ENCODE results near the gene ASIC3. TPM values are rescaled to one million over a fixed set of nuclear protein-coding genes. Genes with fewer than 3 reads are reported as not detected.
"Not testable (repeated sequence)": the region's sequence is repeated elsewhere in the genome, so short reads cannot be mapped to it uniquely, and the experiment has no call there.

Gene ASIC3
- total and polyA plus RNA-seq, 2 of the 8 experiments (the other 6 are each of a cell fraction or from before 2014, with no cell fraction given), result 1.6 to 1.9 TPM

DNA sequence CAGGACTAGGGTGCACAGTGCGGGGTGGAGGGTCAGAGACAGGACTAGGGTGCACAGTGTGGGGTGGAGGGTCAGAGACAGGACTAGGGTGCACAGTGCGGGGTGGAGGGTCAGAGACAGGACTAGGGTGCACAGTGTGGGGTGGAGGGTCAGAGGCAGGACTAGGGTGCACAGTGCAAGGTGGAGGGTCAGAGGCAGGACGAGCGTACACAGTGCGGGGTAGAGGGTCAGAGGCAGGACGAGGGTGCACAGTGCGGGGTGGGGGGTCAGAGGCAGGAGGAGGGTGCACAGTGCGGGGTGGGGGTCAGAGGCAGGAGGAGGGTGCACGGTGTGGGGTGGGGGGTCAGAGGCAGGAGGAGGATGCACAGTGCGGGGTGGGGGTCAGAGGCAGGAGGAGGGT, 4.9 kb upstream of the ASIC3 start:
- H3K79me1 ChIP-seq (ENCODE audit: low read depth, low read length); H4K5ac ChIP-seq (ENCODE audit: insufficient read length, low read depth, low read length); DNase-seq (ENCODE audit: low read depth in 1 of 2, low spot score in 2 of 2); H3K4me2 ChIP-seq (ENCODE audit: insufficient read depth in 1 of 2, low read depth in 2 of 2, low read length in 2 of 2); H3K18ac ChIP-seq (ENCODE audit: extremely low read depth, low read length); H2AK5ac ChIP-seq (ENCODE audit: low read depth, low read length); H3K9me3 ChIP-seq (ENCODE audit: insufficient read depth in 2 of 2, low read depth in 1 of 2, low read length in 1 of 2); H4K8ac ChIP-seq (ENCODE audit: extremely low read depth, insufficient read depth, low read length); FAIRE-seq; H2AFZ ChIP-seq (ENCODE audit: low read length); H3K56ac ChIP-seq (replicated peaks; ENCODE audit: insufficient read length, low read depth, low read length); H4K20me1 ChIP-seq (replicated peaks in 1 of 2; ENCODE audit: control insufficient read depth in 1 of 2, insufficient read depth in 2 of 2, low read length in 2 of 2); H4K91ac ChIP-seq (replicated peaks; ENCODE audit: insufficient read length, low read length); H3K14ac ChIP-seq (ENCODE audit: insufficient read length); H3K4ac ChIP-seq (replicated peaks; ENCODE audit: insufficient read length, low read depth, low read length); H3K36me3 ChIP-seq (ENCODE audit: control insufficient read depth in 2 of 4, insufficient read depth in 4 of 4, low read length in 3 of 4); H2BK120ac ChIP-seq (replicated peaks; ENCODE audit: low read depth, low read length); H3K27me3 ChIP-seq (replicated peaks in 1 of 4; ENCODE audit: control insufficient read depth in 3 of 4, extremely low read depth in 1 of 4, insufficient read depth in 3 of 4, low read length in 3 of 4); H3K27ac ChIP-seq (ENCODE audit: low read depth, low read length); H3K23ac ChIP-seq (ENCODE audit: insufficient read length); H3K79me2 ChIP-seq (ENCODE audit: control insufficient read depth in 1 of 2, insufficient read depth in 2 of 2, low read length in 2 of 2); H2BK15ac ChIP-seq (ENCODE audit: low read length); H3K23me2 ChIP-seq (ENCODE audit: low read depth, low read length); CTCF ChIA-PET (ENCODE audit: partially characterized antibody); H2BK20ac ChIP-seq (ENCODE audit: low read length); H2BK5ac ChIP-seq (ENCODE audit: low read depth, low read length); H3K4me1 ChIP-seq (replicated peaks in 1 of 4; ENCODE audit: control insufficient read depth in 3 of 4, insufficient read depth in 4 of 4, low read length in 3 of 4); H3K9ac ChIP-seq (replicated peaks in 1 of 4; ENCODE audit: extremely low read depth in 1 of 4, low read depth in 3 of 4, low read length in 3 of 4); H3K4me3 ChIP-seq (ENCODE audit: extremely low read depth in 1 of 4, insufficient read depth in 2 of 4, low read depth in 3 of 4, low read length in 4 of 4); H2BK12ac ChIP-seq (ENCODE audit: low read depth, low read length): not testable (repeated sequence)
- 83% methylated on average over 7 of the region's 10 CpGs; no CpG with 5 or more reads in 1 of the 2 experiments for WGBS, 2 experiments (ENCODE audit: extremely low coverage in 1 of 2, insufficient coverage in 1 of 2, insufficient read length in 1 of 2, insufficient replicate concordance in 2 of 2, low coverage in 1 of 2, low lambda C conversion rate in 2 of 2, missing lambda C conversion rate in 1 of 2)
- POLR2A ChIA-PET (ENCODE audit: partially characterized antibody), result interaction anchor here (1.2 kb wide), 1 partner anchor 29 kb away, joined by 3 read pairs; no protein-coding TSS in a partner anchor
